H1 (cell line): ENCODE data around the gene RAB40B. TPM values are rescaled to one million over a fixed set of nuclear protein-coding genes. Genes with fewer than 3 reads are reported as not detected.

Experiments used
- CTCF ChIA-PET: fragments of 300-600 bp; sonication (Branson Sonifier 250); formaldehyde crosslinking; loops from one replicate; lab custom pipeline; 2021; ENCODE audit not compliant: partially characterized antibody; lab: Charles Lee
- POLR2A ChIA-PET: fragments of 300-600 bp; sonication (Branson Sonifier 250); formaldehyde crosslinking; loops from one replicate; lab custom pipeline; 2021; ENCODE audit warnings: inconsistent platforms; ENCODE audit not compliant: partially characterized antibody; lab: Charles Lee
- DNase-seq, 2 experiments: peaks; one replicate each; pipeline versions ENCODE4 v3.0.0 to v3.0.0-alpha.2; 2010 to 2022; ENCODE audit warnings: low spot score in 2 of 2, low read depth in 1 of 2, mixed read lengths in 1 of 2
- FAIRE-seq: peaks from 2 replicates; lab custom pipeline; 2011; peaks lifted over from hg19 to GRCh38; lab: Jason Lieb, UNC
- H2AFZ ChIP-seq: 2 replicates; pipeline ENCODE4 v1.8.1; 2012; ENCODE audit warnings: low read length, inconsistent platforms
- H2AK5ac ChIP-seq: 2 replicates; pipeline ENCODE4 v1.6.1; 2013; ENCODE audit warnings: low read depth, low read length
- H2BK120ac ChIP-seq: replicated peaks from 2 replicates; pipeline ENCODE3; 2013; ENCODE audit warnings: low read depth, low read length, inconsistent platforms
- H2BK12ac ChIP-seq: 2 replicates; pipeline ENCODE4 v1.6.1; 2013; ENCODE audit warnings: low read depth, low read length
- H2BK15ac ChIP-seq: 2 replicates; pipeline ENCODE4 v1.6.1; 2013; ENCODE audit warnings: low read length
- H2BK20ac ChIP-seq: 2 replicates; pipeline ENCODE4 v1.6.1; 2013; ENCODE audit warnings: low read length
- H2BK5ac ChIP-seq: 2 replicates; pipeline ENCODE4 v1.6.1; 2013; ENCODE audit warnings: low read depth, low read length
- H3K14ac ChIP-seq: 2 replicates; pipeline ENCODE4 v1.6.1; 2013; ENCODE audit warnings: inconsistent platforms; ENCODE audit not compliant: insufficient read length
- H3K18ac ChIP-seq: 2 replicates; pipeline ENCODE4 v1.6.1; 2013; ENCODE audit warnings: low read length; ENCODE audit errors: extremely low read depth
- H3K23ac ChIP-seq: 2 replicates; pipeline ENCODE4 v1.6.1; 2013; ENCODE audit warnings: inconsistent platforms; ENCODE audit not compliant: insufficient read length
- H3K23me2 ChIP-seq: 2 replicates; pipeline ENCODE4 v1.6.1; 2013; ENCODE audit warnings: low read depth, low read length
- H3K27ac ChIP-seq: 2 replicates; pipeline ENCODE4 v1.6.1; 2011; ENCODE audit warnings: low read depth, low read length, inconsistent platforms
- H3K27me3 ChIP-seq, 4 experiments: replicated peaks in 1 of 4; 1 replicate in 1 of 4; 2 replicates in 3 of 4; pipeline versions ENCODE4 v1.6.1 to v1.8.1; 2011 to 2013; ENCODE audit warnings: low read length in 3 of 4, mild to moderate bottlenecking in 3 of 4, inconsistent platforms in 2 of 4, mixed read lengths in 2 of 4, moderate library complexity in 1 of 4; ENCODE audit not compliant: control insufficient read depth in 3 of 4, insufficient read depth in 3 of 4; ENCODE audit errors: extremely low read depth in 1 of 4
- H3K36me3 ChIP-seq, 4 experiments: 2 replicates each; pipeline versions ENCODE4 v1.6.1 to v1.8.1; 2011 to 2013; ENCODE audit warnings: mild to moderate bottlenecking in 4 of 4, low read length in 3 of 4, moderate library complexity in 2 of 4, control low read depth in 1 of 4, inconsistent platforms in 1 of 4; ENCODE audit not compliant: insufficient read depth in 4 of 4, control insufficient read depth in 2 of 4
- H3K4ac ChIP-seq: replicated peaks from 2 replicates; pipeline ENCODE3; 2013; ENCODE audit warnings: low read length, low read depth, mixed read lengths, inconsistent platforms; ENCODE audit not compliant: insufficient read length
- H3K4me1 ChIP-seq, 4 experiments: replicated peaks in 1 of 4; 1 replicate in 1 of 4; 2 replicates in 3 of 4; pipeline versions ENCODE4 v1.6.1 to v1.8.1; 2011 to 2013; ENCODE audit warnings: low read length in 3 of 4, inconsistent platforms in 2 of 4, mixed read lengths in 1 of 4; ENCODE audit not compliant: insufficient read depth in 4 of 4, control insufficient read depth in 3 of 4
- H3K4me2 ChIP-seq, 2 experiments: 2 replicates each; pipeline versions ENCODE4 v1.6.1 to v1.8.1; 2011 to 2013; ENCODE audit warnings: low read depth in 2 of 2, low read length in 2 of 2, control low read depth in 1 of 2, inconsistent platforms in 1 of 2, mild to moderate bottlenecking in 1 of 2; ENCODE audit not compliant: insufficient read depth in 1 of 2
- H3K4me3 ChIP-seq, 4 experiments: fragments of 200-600, 300-600 bp in 1 of 4; sonication (generic), shearing (Covaris generic), sonication (Bioruptor Twin) in 1 of 4; 2 replicates each; pipeline versions ENCODE4 v1.5.1 to v1.8.1; 2011 to 2016; ENCODE audit warnings: low read length in 4 of 4, low read depth in 3 of 4, control low read depth in 2 of 4, inconsistent platforms in 2 of 4, mild to moderate bottlenecking in 2 of 4, mixed read lengths in 1 of 4, moderate library complexity in 1 of 4; ENCODE audit not compliant: insufficient read depth in 2 of 4; ENCODE audit errors: extremely low read depth in 1 of 4
- H3K56ac ChIP-seq: replicated peaks from 2 replicates; pipeline ENCODE3; 2013; ENCODE audit warnings: low read depth, mild to moderate bottlenecking, mixed read lengths, low read length, inconsistent platforms; ENCODE audit not compliant: insufficient read length
- H3K79me1 ChIP-seq: 2 replicates; pipeline ENCODE4 v1.6.1; 2013; ENCODE audit warnings: low read depth, low read length, control low read depth
- H3K79me2 ChIP-seq, 2 experiments: 2 replicates each; pipeline versions ENCODE4 v1.6.1 to v1.8.1; 2012 to 2013; ENCODE audit warnings: low read length in 2 of 2, mild to moderate bottlenecking in 2 of 2, inconsistent platforms in 1 of 2; ENCODE audit not compliant: insufficient read depth in 2 of 2, control insufficient read depth in 1 of 2
- H3K9ac ChIP-seq, 4 experiments: replicated peaks in 1 of 4; 1 replicate in 1 of 4; 2 replicates in 3 of 4; pipeline versions ENCODE4 v1.6.1 to v1.8.1; 2011 to 2013; ENCODE audit warnings: low read depth in 3 of 4, low read length in 3 of 4, control low read depth in 2 of 4, mild to moderate bottlenecking in 2 of 4, moderate library complexity in 2 of 4, inconsistent platforms in 1 of 4; ENCODE audit errors: extremely low read depth in 1 of 4
- H3K9me3 ChIP-seq, 2 experiments: 2 replicates each; pipeline versions ENCODE4 v1.6.1 to v1.8.1; 2012 to 2013; ENCODE audit warnings: mild to moderate bottlenecking in 2 of 2, moderate library complexity in 2 of 2, control low read depth in 1 of 2, inconsistent platforms in 1 of 2, low read depth in 1 of 2, low read length in 1 of 2, mixed read lengths in 1 of 2; ENCODE audit not compliant: insufficient read depth in 2 of 2
- H4K20me1 ChIP-seq, 2 experiments: replicated peaks in 1 of 2; 2 replicates each; pipeline versions ENCODE3 to v1.8.1; 2011 to 2013; ENCODE audit warnings: inconsistent platforms in 2 of 2, low read length in 2 of 2, mild to moderate bottlenecking in 1 of 2; ENCODE audit not compliant: insufficient read depth in 2 of 2, control insufficient read depth in 1 of 2
- H4K5ac ChIP-seq: 2 replicates; pipeline ENCODE4 v1.6.1; 2013; ENCODE audit warnings: low read length, low read depth, mixed read lengths, inconsistent platforms; ENCODE audit not compliant: insufficient read length
- H4K8ac ChIP-seq: 2 replicates; pipeline ENCODE4 v1.8.0; 2013; ENCODE audit warnings: mild to moderate bottlenecking, moderate library complexity, low read length, inconsistent platforms; ENCODE audit not compliant: insufficient read depth; ENCODE audit errors: extremely low read depth
- H4K91ac ChIP-seq: replicated peaks from 2 replicates; pipeline ENCODE3; 2013; ENCODE audit warnings: low read length, mixed read lengths, inconsistent platforms; ENCODE audit not compliant: insufficient read length
- CHD1 ChIP-seq: IDR thresholded peaks from 2 replicates; pipeline ENCODE4 v1.6.1; 2012; ENCODE audit warnings: low read depth, low read length, improper control_type of control experiment
- NRF1 ChIP-seq: IDR thresholded peaks from 2 replicates; pipeline ENCODE4 v1.6.1; 2011; ENCODE audit warnings: mild to moderate bottlenecking, low read depth, low read length, improper control_type of control experiment
- PHF8 ChIP-seq: fragments of 200-600 bp; sonication (generic); conservative IDR thresholded peaks from 2 replicates; pipeline ENCODE4 v1.7.1; 2012; ENCODE audit warnings: low read depth, mild to moderate bottlenecking, inconsistent platforms, low read length, moderate library complexity
- RNF2 ChIP-seq: fragments of 200-900, 300-1000 bp; sonication (generic); IDR thresholded peaks from 2 replicates; pipeline ENCODE4 v1.7.1; 2016; ENCODE audit warnings: borderline replicate concordance, low read depth, mild to moderate bottlenecking, antibody characterized with exemption, low read length; ENCODE audit not compliant: poor library complexity, severe bottlenecking; ENCODE audit errors: missing control alignments
- WGBS, 2 experiments: shearing (Covaris generic) in 1 of 2; methylation state at CpG; one replicate each; pipeline versions ENCODE4 v1.1.6 to v1.1.7; 2013 to 2015; ENCODE audit warnings: low lambda C conversion rate in 2 of 2, mixed read lengths in 2 of 2, inconsistent platforms in 1 of 2, low coverage in 1 of 2, missing lambda C conversion rate in 1 of 2; ENCODE audit not compliant: insufficient replicate concordance in 2 of 2, insufficient coverage in 1 of 2, insufficient read length in 1 of 2; ENCODE audit errors: extremely low coverage in 1 of 2, missing lambda C conversion rate in 1 of 2; 5-methylcytosine and 5-hydroxymethylcytosine counted together
- polyA plus RNA-seq, 7 experiments: library from polyadenylated mRNA; depleted of rRNA in 3 of 7; stranded (reverse) in 5 of 7; unstranded in 2 of 7; fragments of >200 nt in 5 of 7; fragments of 200-250 nt in 2 of 7; gene quantifications; 1 replicate in 5 of 7; 2 replicates in 1 of 7; 4 replicates in 1 of 7; pipeline versions ENCODE4 v1.2.1 to v1.2.3, GENCODE V29; 2011 to 2013; ENCODE audit warnings: missing spikeins in 2 of 7, mixed read lengths in 2 of 7
- total RNA-seq: library from RNA; stranded (reverse); fragmentation: NEBNext Ultra II Directional; extraction: Animal tissue kit (Norgen Biotek cat#: 25700); gene quantifications from 2 replicates; pipeline ENCODE4 v1.2.1, GENCODE V29; 2021

Gene RAB40B
- total and polyA plus RNA-seq, 2 of the 8 experiments (the other 6 are each of a cell fraction or from before 2014, with no cell fraction given): 3.1 to 4.6 TPM

DNA sequence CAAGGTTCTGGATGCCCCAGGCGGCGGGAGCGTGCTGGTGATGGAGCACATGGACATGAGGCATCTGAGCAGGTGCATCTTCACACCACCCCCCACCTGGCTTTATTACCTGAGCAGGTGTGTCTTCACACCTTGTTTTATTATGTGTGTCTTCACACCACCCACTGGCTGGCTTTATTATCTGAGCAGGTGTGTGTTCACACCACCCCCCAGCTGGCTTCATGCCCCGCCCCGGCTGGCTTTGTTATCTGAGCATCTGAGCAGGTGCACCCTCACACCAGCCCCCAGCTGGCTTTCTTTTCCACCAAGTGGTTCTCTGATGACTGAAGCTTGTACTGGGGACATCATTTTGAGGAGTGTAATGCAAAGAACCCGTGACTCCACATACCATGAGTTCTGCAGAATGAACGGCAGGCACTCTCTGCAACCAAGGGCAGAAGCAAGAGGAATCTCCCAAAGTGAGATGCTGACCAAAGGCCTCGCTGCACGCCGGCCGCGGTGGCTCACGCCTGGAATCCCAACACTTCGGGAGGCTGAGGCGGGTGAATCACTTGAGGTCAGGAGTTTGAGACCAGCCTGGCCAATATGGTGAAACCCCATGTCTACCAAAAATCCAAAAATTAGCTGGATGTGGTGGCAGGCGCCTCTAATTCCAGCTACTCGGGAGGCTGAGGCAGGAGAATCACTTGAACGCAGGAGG, 20.6 kb upstream of the RAB40B start:
- H3K79me2 ChIP-seq: peaks cover 2 to 5% of the 10 kb centered on the region in 2 experiments; a peak in 2 of 4 replicates
- H2BK15ac ChIP-seq: no peak overlapping the region
- no peak overlapping the region for H3K27ac ChIP-seq
- H2BK12ac ChIP-seq: no peak overlapping the region
- no peak overlapping the region for H3K14ac ChIP-seq
- POLR2A ChIA-PET: interaction anchor here (1.1 kb wide), 1 partner anchor 25 kb away, joined by 3 read pairs; no protein-coding TSS in a partner anchor
- no peak overlapping the region for H2BK20ac ChIP-seq
- H4K8ac ChIP-seq: no peak overlapping the region
- H2BK120ac ChIP-seq: no peak overlapping the region
- no peak overlapping the region for H3K56ac ChIP-seq
- no peak overlapping the region for H3K4ac ChIP-seq
- H3K23me2 ChIP-seq: peaks cover 16% of the 10 kb centered on the region
- H4K20me1 ChIP-seq: peaks cover 4 to 17% of the 10 kb centered on the region in 2 experiments
- H4K91ac ChIP-seq: no peak overlapping the region
- no peak overlapping the region for H3K23ac ChIP-seq
- no peak overlapping the region for H4K5ac ChIP-seq
- TF ChIP-seq CHD1: no peak
- no peak for TF ChIP-seq PHF8
- no peak for TF ChIP-seq NRF1
- TF ChIP-seq RNF2: no peak
- H3K4me3 ChIP-seq: no peak overlapping the region
- H3K9ac ChIP-seq: no peak overlapping the region
- H3K18ac ChIP-seq: no peak overlapping the region
- no peak overlapping the region for H3K4me2 ChIP-seq
- no peak overlapping the region for H2AK5ac ChIP-seq
- peaks cover 0 to 2% (median 0%) of the 10 kb centered on the region in 4 experiments; a peak in 4 of 8 replicates for H3K36me3 ChIP-seq
- peaks cover 0 to 5% (median 0%) of the 10 kb centered on the region in 4 experiments; a peak in 2 of 7 replicates for H3K4me1 ChIP-seq
- peaks cover 6% of the 10 kb centered on the region for H3K79me1 ChIP-seq
- 92% methylated on average over 16 of the region's 18 CpGs; no CpG with 5 or more reads in 1 of the 2 experiments for WGBS, 2 experiments
- DNase-seq (no peak), FAIRE-seq (no peak)
- CTCF ChIA-PET: interaction anchor here (1.0 kb wide), 1 partner anchor 10 kb away, joined by 3 read pairs; no protein-coding TSS in a partner anchor
- no peaks in the 10 kb centered on the region for H3K9me3 ChIP-seq
- no peak overlapping the region for H2BK5ac ChIP-seq
- no peak overlapping the region for H2AFZ ChIP-seq
- no peaks in the 10 kb centered on the region for H3K27me3 ChIP-seq
